ENCODE results near the gene TUT1. TPM values are rescaled to one million over a fixed set of nuclear protein-coding genes. Genes with fewer than 3 reads are reported as not detected.
"Not testable (repeated sequence)": the region's sequence is repeated elsewhere in the genome, so short reads cannot be mapped to it uniquely, and the experiment has no call there.

The TUT1 gene
- total RNA-seq, 2 donors from 2014 or later = 32.8 to 36.8 TPM

- ATAC-seq (replicated peaks in 1 of 2) = peak; percentile 71 to 73
- H3K27ac Mint-ChIP-seq = peak overlapping the region; percentile 85
- peaks cover 98% of the 10 kb centered on the region for H3K4me1 Mint-ChIP-seq (ENCODE audit: low read depth)
- peak overlapping the region; percentile 80 to 93 for H3K4me3 Mint-ChIP-seq
- H3K9me3 Mint-ChIP-seq = no peaks in the 10 kb centered on the region
- no peaks in the 10 kb centered on the region for H3K27me3 Mint-ChIP-seq (ENCODE audit: low read depth)
- peaks cover 2 to 13% of the 10 kb centered on the region in 2 donors for H3K36me3 Mint-ChIP-seq (ENCODE audit: insufficient read depth in 2 of 2)
- DNase-seq = peak; percentile 88 to 91
Measured at GRCh38 chr11:62556108-62556874, 35.0 kb downstream of the TUT1 start.

GRCh38 chr11:62555464-62556107, 35.7 kb downstream of the TUT1 start:
- H3K4me3 Mint-ChIP-seq = peak overlapping the region; percentile 80 to 93
- peaks cover 2 to 13% of the 10 kb centered on the region in 2 donors for H3K36me3 Mint-ChIP-seq (ENCODE audit: insufficient read depth in 2 of 2)
- peaks cover 99% of the 10 kb centered on the region for H3K4me1 Mint-ChIP-seq (ENCODE audit: low read depth)
- H3K27me3 Mint-ChIP-seq (ENCODE audit: low read depth) = no peaks in the 10 kb centered on the region
- ATAC-seq (replicated peaks in 1 of 2) (peak; percentile 19 to 31), DNase-seq (peak; percentile 61 to 66)
- H3K27ac Mint-ChIP-seq = peak overlapping the region; percentile 85
- no peaks in the 10 kb centered on the region for H3K9me3 Mint-ChIP-seq

GRCh38 chr11:62554387-62555167, 36.7 kb downstream of the TUT1 start:
- peak overlapping the region; percentile 80 to 93 for H3K4me3 Mint-ChIP-seq
- peak overlapping the region; percentile 8 for H3K27ac Mint-ChIP-seq
- H3K9me3 Mint-ChIP-seq = no peaks in the 10 kb centered on the region
- DNase-seq = no peak
- H3K4me1 Mint-ChIP-seq (ENCODE audit: low read depth) = peaks cover 97% of the 10 kb centered on the region
- H3K36me3 Mint-ChIP-seq (ENCODE audit: insufficient read depth in 2 of 2) = peaks cover 0 to 9% of the 10 kb centered on the region in 2 donors
- ATAC-seq (replicated peaks in 1 of 2) = no peak
- H3K27me3 Mint-ChIP-seq (ENCODE audit: low read depth) = no peaks in the 10 kb centered on the region

GRCh38 chr11:62553839-62554361, 37.4 kb downstream of the TUT1 start:
- H3K9me3 Mint-ChIP-seq = no peaks in the 10 kb centered on the region
- ATAC-seq (replicated peaks in 1 of 2) = no peak
- DNase-seq = no peak
- no peaks in the 10 kb centered on the region for H3K27me3 Mint-ChIP-seq (ENCODE audit: low read depth)
- H3K4me1 Mint-ChIP-seq (ENCODE audit: low read depth) = peaks cover 91% of the 10 kb centered on the region
- H3K4me3 Mint-ChIP-seq = peak overlapping the region; percentile 80 to 93
- H3K36me3 Mint-ChIP-seq (ENCODE audit: insufficient read depth in 2 of 2) = peaks cover 0 to 3% of the 10 kb centered on the region in 2 donors
- H3K27ac Mint-ChIP-seq = no peak overlapping the region

- Mint-ChIP-seq H3K9me3 (no peaks in the 10 kb centered on the region), H3K36me3 (ENCODE audit: insufficient read depth in 2 of 2) (no peaks in the 10 kb centered on the region), H3K27ac (peak overlapping the region; percentile 86), H3K4me3 (peak overlapping the region; percentile 75 to 77), H3K4me1 (ENCODE audit: low read depth) (peaks cover 92% of the 10 kb centered on the region), H3K27me3 (ENCODE audit: low read depth) (no peaks in the 10 kb centered on the region)
- DNase-seq (peak; percentile 54 to 57), ATAC-seq (replicated peaks in 1 of 2) (peak in 1 of 2 donors; percentile 35)
Measured at GRCh38 chr11:62553080-62553838, 38.1 kb downstream of the TUT1 start.

GRCh38 chr11:62552485-62553079, 38.7 kb downstream of the TUT1 start:
- no peaks in the 10 kb centered on the region for H3K9me3 Mint-ChIP-seq
- peak overlapping the region; percentile 75 to 77 for H3K4me3 Mint-ChIP-seq

GRCh38 chr11:62550478-62550877, 40.8 kb downstream of the TUT1 start:
- not testable (repeated sequence) for H3K27me3 Mint-ChIP-seq (ENCODE audit: low read depth); H3K36me3 Mint-ChIP-seq (ENCODE audit: insufficient read depth in 2 of 2); H3K4me3 Mint-ChIP-seq; H3K27ac Mint-ChIP-seq; ATAC-seq (replicated peaks in 1 of 2); H3K9me3 Mint-ChIP-seq; DNase-seq
- peaks cover 80% of the 10 kb centered on the region for H3K4me1 Mint-ChIP-seq (ENCODE audit: low read depth)

More at GRCh38 chr11:62552485-62553079, 38.7 kb downstream of the TUT1 start:
- no peaks in the 10 kb centered on the region for H3K36me3 Mint-ChIP-seq (ENCODE audit: insufficient read depth in 2 of 2)
- DNase-seq (peak in 1 of 2 donors; percentile 25), ATAC-seq (replicated peaks in 1 of 2) (no peak)
- H3K27ac Mint-ChIP-seq = peak overlapping the region; percentile 86
- peaks cover 3% of the 10 kb centered on the region for H3K27me3 Mint-ChIP-seq (ENCODE audit: low read depth)
- H3K4me1 Mint-ChIP-seq (ENCODE audit: low read depth) = peaks cover 92% of the 10 kb centered on the region

GRCh38 chr11:62548545-62549335, 42.6 kb downstream of the TUT1 start:
- peaks cover 80% of the 10 kb centered on the region for H3K4me1 Mint-ChIP-seq (ENCODE audit: low read depth)
- H3K4me3 Mint-ChIP-seq = no peak overlapping the region
- H3K9me3 Mint-ChIP-seq = no peaks in the 10 kb centered on the region

GRCh38 chr11:62547691-62548281, 43.5 kb downstream of the TUT1 start:
- Mint-ChIP-seq H3K4me3 (peak overlapping the region; percentile 25 to 51), H3K36me3 (ENCODE audit: insufficient read depth in 2 of 2) (peaks cover 1 to 3% of the 10 kb centered on the region in 2 donors), H3K4me1 (ENCODE audit: low read depth) (peaks cover 80% of the 10 kb centered on the region), H3K27me3 (ENCODE audit: low read depth) (peaks cover 9% of the 10 kb centered on the region), H3K9me3 (no peaks in the 10 kb centered on the region), H3K27ac (no peak overlapping the region)
- ATAC-seq (replicated peaks in 1 of 2) (no peak), DNase-seq (peak in 1 of 2 donors; percentile 10)

More at GRCh38 chr11:62548545-62549335, 42.6 kb downstream of the TUT1 start:
- Mint-ChIP-seq H3K27me3 (ENCODE audit: low read depth) (peaks cover 9% of the 10 kb centered on the region), H3K36me3 (ENCODE audit: insufficient read depth in 2 of 2) (peaks cover 1 to 3% of the 10 kb centered on the region in 2 donors), H3K27ac (no peak overlapping the region)
- ATAC-seq (replicated peaks in 1 of 2) (no peak), DNase-seq (no peak)

GRCh38 chr11:62546929-62547625, 44.2 kb downstream of the TUT1 start:
- DNase-seq (peak in 1 of 2 donors; percentile 8), ATAC-seq (replicated peaks in 1 of 2) (peak in 1 of 2 donors; percentile 0)
- H3K27ac Mint-ChIP-seq = no peak overlapping the region
- peaks cover 80% of the 10 kb centered on the region for H3K4me1 Mint-ChIP-seq (ENCODE audit: low read depth)
- H3K4me3 Mint-ChIP-seq = peak overlapping the region; percentile 25 to 51
- no peaks in the 10 kb centered on the region for H3K9me3 Mint-ChIP-seq
- H3K27me3 Mint-ChIP-seq (ENCODE audit: low read depth) = peaks cover 9% of the 10 kb centered on the region
- peaks cover 1 to 3% of the 10 kb centered on the region in 2 donors for H3K36me3 Mint-ChIP-seq (ENCODE audit: insufficient read depth in 2 of 2)
